H1 (cell line): ENCODE results near the gene MDH1B. TPM values are rescaled to one million over a fixed set of nuclear protein-coding genes. Genes with fewer than 3 reads are reported as not detected.

Experiments
- CTCF ChIA-PET: fragments of 300-600 bp; sonication (Branson Sonifier 250); formaldehyde crosslinking; loops from one replicate; lab custom pipeline; 2021; ENCODE audit not compliant: partially characterized antibody; lab: Charles Lee
- POLR2A ChIA-PET: fragments of 300-600 bp; sonication (Branson Sonifier 250); formaldehyde crosslinking; loops from one replicate; lab custom pipeline; 2021; ENCODE audit warnings: inconsistent platforms; ENCODE audit not compliant: partially characterized antibody; lab: Charles Lee
- DNase-seq, 2 experiments: peaks; one replicate each; pipeline versions ENCODE4 v3.0.0 to v3.0.0-alpha.2; 2010 to 2022; ENCODE audit warnings: low spot score in 2 of 2, low read depth in 1 of 2, mixed read lengths in 1 of 2
- FAIRE-seq: peaks from 2 replicates; lab custom pipeline; 2011; peaks lifted over from hg19 to GRCh38; lab: Jason Lieb, UNC
- H2AFZ ChIP-seq: 2 replicates; pipeline ENCODE4 v1.8.1; 2012; ENCODE audit warnings: low read length, inconsistent platforms
- H2AK5ac ChIP-seq: 2 replicates; pipeline ENCODE4 v1.6.1; 2013; ENCODE audit warnings: low read depth, low read length
- H2BK120ac ChIP-seq: replicated peaks from 2 replicates; pipeline ENCODE3; 2013; ENCODE audit warnings: low read depth, low read length, inconsistent platforms
- H2BK12ac ChIP-seq: 2 replicates; pipeline ENCODE4 v1.6.1; 2013; ENCODE audit warnings: low read depth, low read length
- H2BK15ac ChIP-seq: 2 replicates; pipeline ENCODE4 v1.6.1; 2013; ENCODE audit warnings: low read length
- H2BK20ac ChIP-seq: 2 replicates; pipeline ENCODE4 v1.6.1; 2013; ENCODE audit warnings: low read length
- H2BK5ac ChIP-seq: 2 replicates; pipeline ENCODE4 v1.6.1; 2013; ENCODE audit warnings: low read depth, low read length
- H3K14ac ChIP-seq: 2 replicates; pipeline ENCODE4 v1.6.1; 2013; ENCODE audit warnings: inconsistent platforms; ENCODE audit not compliant: insufficient read length
- H3K18ac ChIP-seq: 2 replicates; pipeline ENCODE4 v1.6.1; 2013; ENCODE audit warnings: low read length; ENCODE audit errors: extremely low read depth
- H3K23ac ChIP-seq: 2 replicates; pipeline ENCODE4 v1.6.1; 2013; ENCODE audit warnings: inconsistent platforms; ENCODE audit not compliant: insufficient read length
- H3K23me2 ChIP-seq: 2 replicates; pipeline ENCODE4 v1.6.1; 2013; ENCODE audit warnings: low read depth, low read length
- H3K27ac ChIP-seq: 2 replicates; pipeline ENCODE4 v1.6.1; 2011; ENCODE audit warnings: low read depth, low read length, inconsistent platforms
- H3K27me3 ChIP-seq, 4 experiments: replicated peaks in 1 of 4; 1 replicate in 1 of 4; 2 replicates in 3 of 4; pipeline versions ENCODE4 v1.6.1 to v1.8.1; 2011 to 2013; ENCODE audit warnings: low read length in 3 of 4, mild to moderate bottlenecking in 3 of 4, inconsistent platforms in 2 of 4, mixed read lengths in 2 of 4, moderate library complexity in 1 of 4; ENCODE audit not compliant: control insufficient read depth in 3 of 4, insufficient read depth in 3 of 4; ENCODE audit errors: extremely low read depth in 1 of 4
- H3K36me3 ChIP-seq, 4 experiments: 2 replicates each; pipeline versions ENCODE4 v1.6.1 to v1.8.1; 2011 to 2013; ENCODE audit warnings: mild to moderate bottlenecking in 4 of 4, low read length in 3 of 4, moderate library complexity in 2 of 4, control low read depth in 1 of 4, inconsistent platforms in 1 of 4; ENCODE audit not compliant: insufficient read depth in 4 of 4, control insufficient read depth in 2 of 4
- H3K4ac ChIP-seq: replicated peaks from 2 replicates; pipeline ENCODE3; 2013; ENCODE audit warnings: low read length, low read depth, mixed read lengths, inconsistent platforms; ENCODE audit not compliant: insufficient read length
- H3K4me1 ChIP-seq, 4 experiments: replicated peaks in 1 of 4; 1 replicate in 1 of 4; 2 replicates in 3 of 4; pipeline versions ENCODE4 v1.6.1 to v1.8.1; 2011 to 2013; ENCODE audit warnings: low read length in 3 of 4, inconsistent platforms in 2 of 4, mixed read lengths in 1 of 4; ENCODE audit not compliant: insufficient read depth in 4 of 4, control insufficient read depth in 3 of 4
- H3K4me2 ChIP-seq, 2 experiments: 2 replicates each; pipeline versions ENCODE4 v1.6.1 to v1.8.1; 2011 to 2013; ENCODE audit warnings: low read depth in 2 of 2, low read length in 2 of 2, control low read depth in 1 of 2, inconsistent platforms in 1 of 2, mild to moderate bottlenecking in 1 of 2; ENCODE audit not compliant: insufficient read depth in 1 of 2
- H3K4me3 ChIP-seq, 4 experiments: fragments of 200-600, 300-600 bp in 1 of 4; sonication (generic), shearing (Covaris generic), sonication (Bioruptor Twin) in 1 of 4; 2 replicates each; pipeline versions ENCODE4 v1.5.1 to v1.8.1; 2011 to 2016; ENCODE audit warnings: low read length in 4 of 4, low read depth in 3 of 4, control low read depth in 2 of 4, inconsistent platforms in 2 of 4, mild to moderate bottlenecking in 2 of 4, mixed read lengths in 1 of 4, moderate library complexity in 1 of 4; ENCODE audit not compliant: insufficient read depth in 2 of 4; ENCODE audit errors: extremely low read depth in 1 of 4
- H3K56ac ChIP-seq: replicated peaks from 2 replicates; pipeline ENCODE3; 2013; ENCODE audit warnings: low read depth, mild to moderate bottlenecking, mixed read lengths, low read length, inconsistent platforms; ENCODE audit not compliant: insufficient read length
- H3K79me1 ChIP-seq: 2 replicates; pipeline ENCODE4 v1.6.1; 2013; ENCODE audit warnings: low read depth, low read length, control low read depth
- H3K79me2 ChIP-seq, 2 experiments: 2 replicates each; pipeline versions ENCODE4 v1.6.1 to v1.8.1; 2012 to 2013; ENCODE audit warnings: low read length in 2 of 2, mild to moderate bottlenecking in 2 of 2, inconsistent platforms in 1 of 2; ENCODE audit not compliant: insufficient read depth in 2 of 2, control insufficient read depth in 1 of 2
- H3K9ac ChIP-seq, 4 experiments: replicated peaks in 1 of 4; 1 replicate in 1 of 4; 2 replicates in 3 of 4; pipeline versions ENCODE4 v1.6.1 to v1.8.1; 2011 to 2013; ENCODE audit warnings: low read depth in 3 of 4, low read length in 3 of 4, control low read depth in 2 of 4, mild to moderate bottlenecking in 2 of 4, moderate library complexity in 2 of 4, inconsistent platforms in 1 of 4; ENCODE audit errors: extremely low read depth in 1 of 4
- H3K9me3 ChIP-seq, 2 experiments: 2 replicates each; pipeline versions ENCODE4 v1.6.1 to v1.8.1; 2012 to 2013; ENCODE audit warnings: mild to moderate bottlenecking in 2 of 2, moderate library complexity in 2 of 2, control low read depth in 1 of 2, inconsistent platforms in 1 of 2, low read depth in 1 of 2, low read length in 1 of 2, mixed read lengths in 1 of 2; ENCODE audit not compliant: insufficient read depth in 2 of 2
- H4K20me1 ChIP-seq, 2 experiments: replicated peaks in 1 of 2; 2 replicates each; pipeline versions ENCODE3 to v1.8.1; 2011 to 2013; ENCODE audit warnings: inconsistent platforms in 2 of 2, low read length in 2 of 2, mild to moderate bottlenecking in 1 of 2; ENCODE audit not compliant: insufficient read depth in 2 of 2, control insufficient read depth in 1 of 2
- H4K5ac ChIP-seq: 2 replicates; pipeline ENCODE4 v1.6.1; 2013; ENCODE audit warnings: low read length, low read depth, mixed read lengths, inconsistent platforms; ENCODE audit not compliant: insufficient read length
- H4K8ac ChIP-seq: 2 replicates; pipeline ENCODE4 v1.8.0; 2013; ENCODE audit warnings: mild to moderate bottlenecking, moderate library complexity, low read length, inconsistent platforms; ENCODE audit not compliant: insufficient read depth; ENCODE audit errors: extremely low read depth
- H4K91ac ChIP-seq: replicated peaks from 2 replicates; pipeline ENCODE3; 2013; ENCODE audit warnings: low read length, mixed read lengths, inconsistent platforms; ENCODE audit not compliant: insufficient read length
- BACH1 ChIP-seq: IDR thresholded peaks from 2 replicates; pipeline ENCODE4 v1.6.1; 2012; ENCODE audit warnings: low read length, improper control_type of control experiment
- CTBP2 ChIP-seq: IDR thresholded peaks from 2 replicates; pipeline ENCODE4 v1.7.0; 2011; ENCODE audit warnings: borderline replicate concordance, mild to moderate bottlenecking, moderate library complexity, mixed read lengths, low read length; ENCODE audit not compliant: insufficient read depth, insufficient read length
- GTF2F1 ChIP-seq: IDR thresholded peaks from 2 replicates; pipeline ENCODE4 v1.6.1; 2012; ENCODE audit warnings: low read depth, low read length, improper control_type of control experiment, borderline replicate concordance
- POLR2AphosphoS5 ChIP-seq: IDR thresholded peaks from 2 replicates; pipeline ENCODE4 v1.6.1; 2011; ENCODE audit warnings: low read depth, low read length
- RNF2 ChIP-seq: fragments of 200-900, 300-1000 bp; sonication (generic); IDR thresholded peaks from 2 replicates; pipeline ENCODE4 v1.7.1; 2016; ENCODE audit warnings: borderline replicate concordance, low read depth, mild to moderate bottlenecking, antibody characterized with exemption, low read length; ENCODE audit not compliant: poor library complexity, severe bottlenecking; ENCODE audit errors: missing control alignments
- TAF1 ChIP-seq: IDR thresholded peaks from 2 replicates; pipeline ENCODE4 v1.6.1; 2011; ENCODE audit warnings: mild to moderate bottlenecking, low read depth, low read length
- TCF12 ChIP-seq: IDR thresholded peaks from 2 replicates; pipeline ENCODE4 v1.6.1; 2011; ENCODE audit warnings: low read depth, mild to moderate bottlenecking, low read length
- WGBS, 2 experiments: shearing (Covaris generic) in 1 of 2; methylation state at CpG; one replicate each; pipeline versions ENCODE4 v1.1.6 to v1.1.7; 2013 to 2015; ENCODE audit warnings: low lambda C conversion rate in 2 of 2, mixed read lengths in 2 of 2, inconsistent platforms in 1 of 2, low coverage in 1 of 2, missing lambda C conversion rate in 1 of 2; ENCODE audit not compliant: insufficient replicate concordance in 2 of 2, insufficient coverage in 1 of 2, insufficient read length in 1 of 2; ENCODE audit errors: extremely low coverage in 1 of 2, missing lambda C conversion rate in 1 of 2; 5-methylcytosine and 5-hydroxymethylcytosine counted together
- polyA plus RNA-seq, 7 experiments: library from polyadenylated mRNA; depleted of rRNA in 3 of 7; stranded (reverse) in 5 of 7; unstranded in 2 of 7; fragments of >200 nt in 5 of 7; fragments of 200-250 nt in 2 of 7; gene quantifications; 1 replicate in 5 of 7; 2 replicates in 1 of 7; 4 replicates in 1 of 7; pipeline versions ENCODE4 v1.2.1 to v1.2.3, GENCODE V29; 2011 to 2013; ENCODE audit warnings: missing spikeins in 2 of 7, mixed read lengths in 2 of 7
- total RNA-seq: library from RNA; stranded (reverse); fragmentation: NEBNext Ultra II Directional; extraction: Animal tissue kit (Norgen Biotek cat#: 25700); gene quantifications from 2 replicates; pipeline ENCODE4 v1.2.1, GENCODE V29; 2021

Gene MDH1B
- total and polyA plus RNA-seq, 2 of the 8 experiments (the other 6 are each of a cell fraction or from before 2014, with no cell fraction given): 1.5 to 2.1 TPM

DNA sequence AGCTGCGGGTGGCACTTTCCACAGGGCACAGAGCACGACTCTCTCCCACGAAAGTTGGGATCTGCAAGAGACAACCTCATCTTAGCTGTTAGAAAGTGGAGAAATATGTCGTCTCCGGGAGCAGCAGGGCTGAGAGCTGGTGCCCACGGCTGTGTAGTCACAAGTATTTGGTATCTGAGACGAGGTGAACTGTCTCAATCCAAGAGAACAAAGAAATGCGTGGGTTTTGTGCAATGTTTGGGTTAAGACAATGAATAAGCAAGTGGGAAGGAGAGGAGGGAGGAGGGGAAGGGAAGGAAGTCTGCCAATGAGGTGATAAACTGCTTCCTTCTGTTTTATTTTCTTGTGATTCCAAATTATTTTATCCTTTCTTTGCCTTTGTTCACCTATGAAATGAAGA is 65.0 kb downstream of the MDH1B start:
- no peak for DNase-seq
- H3K27ac ChIP-seq: no peak overlapping the region
- H4K91ac ChIP-seq: no peak overlapping the region
- no peaks in the 10 kb centered on the region for H3K23me2 ChIP-seq
- no peak overlapping the region for H3K18ac ChIP-seq
- no peaks in the 10 kb centered on the region for H3K27me3 ChIP-seq
- H3K23ac ChIP-seq: no peak overlapping the region
- WGBS, 2 experiments: 79% methylated on average over 8 of the region's 8 CpGs; no CpG with 5 or more reads in 1 of the 2 experiments
- H3K4ac ChIP-seq: no peak overlapping the region
- 0 out of 7 replicates have a peak, but pooled peaks cover 0 to 2% (median 0%) of the 10 kb centered on the region in 4 experiments for H3K4me1 ChIP-seq
- no peak overlapping the region for H4K5ac ChIP-seq
- ChIA-PET CTCF (interaction anchor here (1.7 to 6.6 kb wide), 2 partner anchors 81 to 143 kb away, joined by 3 to 78 read pairs; no protein-coding TSS in a partner anchor), POLR2A (interaction anchor here (0.9 kb wide), 1 partner anchor 9 kb away, joined by 3 read pairs; no protein-coding TSS in a partner anchor)
- no peak overlapping the region for H3K4me2 ChIP-seq
- no peak for FAIRE-seq
- no peak overlapping the region for H3K4me3 ChIP-seq
- H3K9ac ChIP-seq: no peak overlapping the region; a peak in 1 of 7 replicates
- no peak overlapping the region for H2AK5ac ChIP-seq
- no peaks in the 10 kb centered on the region for H3K36me3 ChIP-seq
- H3K79me1 ChIP-seq: no peaks in the 10 kb centered on the region
- H2AFZ ChIP-seq: 0 out of 2 replicates have a peak overlapping the region, but pooled peaks have one; percentile 85
- no peak overlapping the region for H2BK120ac ChIP-seq
- no peak overlapping the region for H2BK5ac ChIP-seq
- H4K20me1 ChIP-seq: no peaks in the 10 kb centered on the region
- no peak overlapping the region for H3K56ac ChIP-seq
- no peaks in the 10 kb centered on the region for H3K79me2 ChIP-seq
- no peak overlapping the region for H3K14ac ChIP-seq
- no peak overlapping the region for H2BK15ac ChIP-seq
- H3K9me3 ChIP-seq: no peaks in the 10 kb centered on the region
- H4K8ac ChIP-seq: no peak overlapping the region; the same call in 1 of the 2 replicates
- no peak overlapping the region for H2BK20ac ChIP-seq
- no peak for TF ChIP-seq RNF2
- no peak for TF ChIP-seq GTF2F1
- TF ChIP-seq CTBP2: no peak
- TF ChIP-seq TCF12: no peak
- no peak for TF ChIP-seq BACH1
- no peak for TF ChIP-seq TAF1
- no peak for TF ChIP-seq POLR2AphosphoS5
- no peak overlapping the region for H2BK12ac ChIP-seq
